A549 (cell line): ENCODE measurements around the gene MPHOSPH6. TPM values are rescaled to one million over a fixed set of nuclear protein-coding genes. Genes with fewer than 3 reads are reported as not detected.
"Not testable (repeated sequence)": the region's sequence is repeated elsewhere in the genome, so short reads cannot be mapped to it uniquely, and the experiment has no call there.

ENCODE experiments used
- ATAC-seq, 2 experiments: fragments of 200-7000 bp in 1 of 2; fragments of >200 bp in 1 of 2; cut with Nextera tagmentation in 1 of 2; cut with Tn5 transposase in 1 of 2; 3 replicates each; pipeline versions ENCODE4 v1.8.0 to v1.9.1; 2018 to 2020; ENCODE audit warnings: mild to moderate bottlenecking in 1 of 2, moderate library complexity in 1 of 2
- CTCF ChIA-PET: fragments of 300-600 bp; sonication (Branson Sonifier 250); formaldehyde crosslinking; extraction: SDS; loops from one replicate; lab custom pipeline; 2021; ENCODE audit warnings: antibody characterized with exemption, inconsistent platforms; lab: Yijun Ruan, JAX
- POLR2A ChIA-PET: fragments of 350-600 bp; formaldehyde crosslinking; extraction: SDS; loops from one replicate; lab custom pipeline; 2021; ENCODE audit warnings: antibody characterized with exemption, inconsistent platforms; lab: Yijun Ruan, JAX
- DNase-seq, 2 experiments: peaks; one replicate each; pipeline versions ENCODE4 v3.0.0 to v3.0.0-alpha.2; 2011 to 2016; ENCODE audit warnings: low read depth in 1 of 2, low spot score in 1 of 2
- FAIRE-seq: peaks from 2 replicates; lab custom pipeline; 2011; peaks lifted over from hg19 to GRCh38; lab: Jason Lieb, UNC
- H3K27ac ChIP-seq, 2 experiments: fragments of >200 bp; sonication (Bioruptor Twin); formaldehyde crosslinking; 3 replicates each; pipeline ENCODE4 v1.5.1; 2016 to 2017
- H3K4me1 ChIP-seq: fragments of >200 bp; sonication (Bioruptor Twin); formaldehyde crosslinking; 3 replicates; pipeline ENCODE4 v1.6.1; 2016
- H3K4me2 ChIP-seq: fragments of >200 bp; sonication (Bioruptor Twin); formaldehyde crosslinking; 3 replicates; pipeline ENCODE4 v1.6.1; 2016
- H3K4me3 ChIP-seq: fragments of >200 bp; sonication (Bioruptor Twin); formaldehyde crosslinking; 3 replicates; pipeline ENCODE4 v1.5.1; 2016
- H3K9me3 ChIP-seq: fragments of >200 bp; sonication (Bioruptor Twin); formaldehyde crosslinking; 3 replicates; pipeline ENCODE4 v1.6.1; 2016
- CBX8 ChIP-seq: fragments of 200-600 bp; sonication (generic); IDR thresholded peaks from 2 replicates; pipeline ENCODE4 v1.6.1; 2016
- CHD2 ChIP-seq: fragments of 150-350 bp; IDR thresholded peaks from 2 replicates; pipeline ENCODE4 v1.6.1; 2014; ENCODE audit warnings: low read length; ENCODE audit not compliant: partially characterized antibody
- E2F6 ChIP-seq: IDR thresholded peaks from 2 replicates; pipeline ENCODE4 v1.6.1; 2012; ENCODE audit warnings: low read depth, borderline replicate concordance
- EHMT2 ChIP-seq: fragments of 200-600 bp; sonication (generic); IDR thresholded peaks from 2 replicates; pipeline ENCODE4 v1.6.1; 2016; ENCODE audit warnings: antibody characterized with exemption, low read depth, mild to moderate bottlenecking, moderate library complexity
- EP300 ChIP-seq, 2 experiments: fragments of >200 bp; sonication (Bioruptor Twin); formaldehyde crosslinking; IDR thresholded peaks; 2 replicates in 1 of 2; 3 replicates in 1 of 2; pipeline ENCODE4 v1.6.1; 2016 to 2017
- ESRRA ChIP-seq: fragments of 150-350 bp; IDR thresholded peaks from 2 replicates; pipeline ENCODE4 v1.6.1; 2014; ENCODE audit warnings: mild to moderate bottlenecking, low read length, borderline replicate concordance
- FOSB ChIP-seq: fragments of 250-450 bp; sonication (Bioruptor Pico); IDR thresholded peaks from 2 replicates; pipeline ENCODE4 v1.5.0; 2020; ENCODE audit warnings: mild to moderate bottlenecking, moderate library complexity
- GATA3 ChIP-seq: IDR thresholded peaks from 2 replicates; pipeline ENCODE4 v1.6.1; 2012; ENCODE audit warnings: borderline replicate concordance
- HEYL ChIP-seq: fragments of 250-450 bp; sonication (Bioruptor Pico); IDR thresholded peaks from 2 replicates; pipeline ENCODE4 v1.8.0; 2021; ENCODE audit warnings: mild to moderate bottlenecking, moderate library complexity
- HOXA7 ChIP-seq: fragments of 250-450 bp; sonication (Bioruptor Pico); IDR thresholded peaks from 2 replicates; pipeline ENCODE4 v1.5.0; 2020; ENCODE audit warnings: mild to moderate bottlenecking, moderate library complexity
- KDM1A ChIP-seq: fragments of 200-600 bp; sonication (generic); IDR thresholded peaks from 2 replicates; pipeline ENCODE4 v1.6.1; 2016; ENCODE audit warnings: low read depth, mild to moderate bottlenecking
- KDM5A ChIP-seq: fragments of 200-600 bp; sonication (generic); IDR thresholded peaks from 2 replicates; pipeline ENCODE4 v1.6.1; 2016; ENCODE audit warnings: antibody characterized with exemption, mild to moderate bottlenecking
- RAD21 ChIP-seq, 2 experiments: fragments of >200 bp in 1 of 2; sonication (Bioruptor Twin) in 1 of 2; formaldehyde crosslinking in 1 of 2; IDR thresholded peaks in 1 of 2; conservative IDR thresholded peaks in 1 of 2; 2 replicates in 1 of 2; 3 replicates in 1 of 2; pipeline ENCODE4 v1.6.1; 2012 to 2018; ENCODE audit warnings: inconsistent platforms in 1 of 2
- REST ChIP-seq: fragments of 200-600 bp; sonication (generic); IDR thresholded peaks from 2 replicates; pipeline ENCODE4 v1.6.1; 2016; ENCODE audit warnings: antibody characterized with exemption, mild to moderate bottlenecking, moderate library complexity
- TFCP2L1 ChIP-seq: fragments of 250-450 bp; sonication (Bioruptor Pico); IDR thresholded peaks from 2 replicates; pipeline ENCODE4 v1.5.0; 2021; ENCODE audit warnings: mild to moderate bottlenecking
- TP53 ChIP-seq: fragments of 250-450 bp; sonication (Bioruptor Pico); IDR thresholded peaks from 2 replicates; pipeline ENCODE4 v1.5.0; 2021; ENCODE audit warnings: mild to moderate bottlenecking, moderate library complexity
- USF2 ChIP-seq: fragments of 450-650 bp; IDR thresholded peaks from 2 replicates; pipeline ENCODE4 v1.6.1; 2014; ENCODE audit warnings: antibody characterized with exemption
- WGBS: methylation state at CpG from one replicate; pipeline ENCODE4 v1.1.6; 2017; ENCODE audit errors: missing lambda C conversion rate; 5-methylcytosine and 5-hydroxymethylcytosine counted together
- polyA plus RNA-seq, 4 experiments: library from polyadenylated mRNA; depleted of rRNA in 3 of 4; stranded (reverse); fragments of >200 nt; fragmentation: RNase III in 1 of 4; extraction: RNeasy Plus Mini Kit Qiagen cat#74134 plus additional on column Dnase treatment in 1 of 4; gene quantifications; 2 replicates in 3 of 4; 3 replicates in 1 of 4; pipeline ENCODE4 v1.2.3, GENCODE V29; 2011 to 2017

The MPHOSPH6 gene
- polyA plus RNA-seq, 2 of the 4 experiments (the other 2 are of a cell fraction) = 43.7 to 49.4 TPM

- Histone ChIP-seq H3K4me3 (no peak overlapping the region), H3K27ac (no peak overlapping the region), H3K4me1 (no peaks in the 10 kb centered on the region), H3K9me3 (no peaks in the 10 kb centered on the region), H3K4me2 (no peak overlapping the region)
- FAIRE-seq (no peak), ATAC-seq (no peak), DNase-seq (no peak)
- TF ChIP-seq GATA3 (no peak), HEYL (CRISPR knock-in tag) (no peak), EHMT2 (no peak), RAD21 (conservative IDR thresholded peaks at IDR 0.05 in 1 of 2, IDR thresholded peaks at IDR 0.05 in 1 of 2) (no peak)
- ChIA-PET CTCF (no interaction called here), POLR2A (no interaction called here)
- WGBS = 83% methylated on average over 3 of the region's 3 CpGs
These were observed 23.5 kb downstream of the MPHOSPH6 start for GRCh38 chr16:82146556-82146955.

GRCh38 chr16:82139286-82139571 is 30.8 kb downstream of the MPHOSPH6 start:
- DNase-seq, H3K4me2 ChIP-seq, POLR2A ChIA-PET, CTCF ChIA-PET, H3K9me3 ChIP-seq, H3K4me1 ChIP-seq, H3K27ac ChIP-seq, FAIRE-seq, ATAC-seq, H3K4me3 ChIP-seq: not testable (repeated sequence)
- 95% methylated on average over 19 of the region's 19 CpGs for WGBS

GRCh38 chr16:82138478-82139285 is 31.3 kb downstream of the MPHOSPH6 start:
- CTCF ChIA-PET = interaction anchor here (0.9 kb wide), 1 partner anchor 125 kb away, joined by 3 read pairs; no protein-coding TSS in a partner anchor
- Histone ChIP-seq H3K4me2 (no peak overlapping the region), H3K4me3 (no peak overlapping the region)
- no peak for TF ChIP-seq E2F6
- TF ChIP-seq, all 56 proteins: peak for 0
- POLR2A ChIA-PET = no interaction called here
- Histone ChIP-seq H3K27ac (no peak overlapping the region), H3K9me3 (no peaks in the 10 kb centered on the region), H3K4me1 (no peaks in the 10 kb centered on the region)
- FAIRE-seq (no peak), DNase-seq (no peak), ATAC-seq (no peak)
- 95% methylated on average over 15 of the region's 15 CpGs for WGBS

GRCh38 chr16:82137822-82138167 is 32.2 kb downstream of the MPHOSPH6 start:
- no peak overlapping the region for H3K4me2 ChIP-seq
- POLR2A ChIA-PET = no interaction called here
- WGBS = 96% methylated on average over 3 of the region's 3 CpGs
- TF ChIP-seq CBX8 = no peak
- TF ChIP-seq EP300 (IDR thresholded peaks at IDR 0.05) = no peak
- TF ChIP-seq REST = no peak
- TF ChIP-seq GATA3 = no peak
- no peak for TF ChIP-seq USF2
- no peak for TF ChIP-seq TP53 (CRISPR knock-in tag)
- no peak for TF ChIP-seq HOXA7 (CRISPR knock-in tag)
- no peak for TF ChIP-seq ESRRA
- TF ChIP-seq RAD21 (conservative IDR thresholded peaks at IDR 0.05 in 1 of 2, IDR thresholded peaks at IDR 0.05 in 1 of 2) = no peak
- TF ChIP-seq CHD2 = no peak
- no peak for TF ChIP-seq KDM1A
- no peak for TF ChIP-seq FOSB (CRISPR knock-in tag)
- TF ChIP-seq TFCP2L1 = no peak
- no peak for TF ChIP-seq KDM5A
- no peaks in the 10 kb centered on the region for H3K4me1 ChIP-seq
- FAIRE-seq (no peak), DNase-seq (no peak), ATAC-seq (no peak)
- H3K4me3 ChIP-seq = no peak overlapping the region
- CTCF ChIA-PET = interaction anchor here (0.9 kb wide), 1 partner anchor 126 kb away, joined by 3 read pairs; no protein-coding TSS in a partner anchor
- H3K27ac ChIP-seq = no peak overlapping the region
- no peaks in the 10 kb centered on the region for H3K9me3 ChIP-seq
